Upper lobe of left lung (tissue), 6 donors: ENCODE results near the gene CPM. TPM values are rescaled to one million over a fixed set of nuclear protein-coding genes. Genes with fewer than 3 reads are reported as not detected.
"Not testable (repeated sequence)": the region's sequence is repeated elsewhere in the genome, so short reads cannot be mapped to it uniquely, and the experiment has no call there.

Experiments
- ATAC-seq, 2 donors: fragments of 200-7000 bp; cut with Tn5 transposase; one replicate each; pipeline ENCODE4 v1.9.1; 2022; ENCODE audit warnings: mild to moderate bottlenecking in 2 of 2, moderate library complexity in 2 of 2; ENCODE audit not compliant: low FRiP score in 2 of 2
- DNase-seq, 2 donors: peaks; one replicate each; pipeline ENCODE4 v3.0.0-alpha.2; 2019 to 2020
- H3K27ac ChIP-seq, 4 donors: fragments of 200-600 bp; sonication (generic); one replicate each; pipeline ENCODE4 v1.5.1; 2016 to 2019
- H3K27me3 ChIP-seq, 4 donors: fragments of 200-600 bp; sonication (generic); one replicate each; pipeline ENCODE4 v1.5.1; 2017 to 2019
- H3K36me3 ChIP-seq, 4 donors: fragments of 200-600 bp; sonication (generic); one replicate each; pipeline ENCODE4 v1.5.1; 2016 to 2019
- H3K4me1 ChIP-seq, 4 donors: fragments of 200-600 bp; sonication (generic); one replicate each; pipeline ENCODE4 v1.5.1; 2018 to 2019
- H3K4me3 ChIP-seq, 4 donors: fragments of 200-600 bp; sonication (generic); one replicate each; pipeline ENCODE4 v1.5.1; 2017 to 2019; ENCODE audit warnings: mild to moderate bottlenecking in 2 of 4, moderate library complexity in 1 of 4
- H3K9me3 ChIP-seq, 4 donors: fragments of 200-600 bp; sonication (generic); one replicate each; pipeline ENCODE4 v1.5.1; 2018 to 2019
- CTCF ChIP-seq, 6 experiments: fragments of 450-650 bp in 4 of 6; fragments of 200-600 bp in 2 of 6; sonication (generic) in 2 of 6; IDR thresholded peaks; one replicate each; pipeline ENCODE4 v1.5.1; 2016 to 2019; ENCODE audit warnings: antibody characterized with exemption in 6 of 6
- EP300 ChIP-seq, 4 donors: sonication (generic); formaldehyde crosslinking; IDR thresholded peaks; one replicate each; pipeline ENCODE4 v1.5.1; 2017; ENCODE audit warnings: antibody characterized with exemption in 4 of 4, control low read depth in 2 of 4
- POLR2A ChIP-seq, 4 donors: fragments of 450-650 bp; IDR thresholded peaks; one replicate each; pipeline ENCODE4 v1.5.1; 2016 to 2017; ENCODE audit warnings: antibody characterized with exemption in 4 of 4, mild to moderate bottlenecking in 2 of 4
- POLR2AphosphoS5 ChIP-seq, 2 donors: sonication (generic); formaldehyde crosslinking; IDR thresholded peaks; one replicate each; pipeline ENCODE4 v1.5.1; 2017; ENCODE audit warnings: antibody characterized with exemption in 2 of 2
- WGBS, 2 donors: methylation state at CpG; one replicate each; pipeline ENCODE4 v1.1.5; 2017 to 2018; 5-methylcytosine and 5-hydroxymethylcytosine counted together
- total RNA-seq, 6 donors: library from RNA; depleted of rRNA in 4 of 6; stranded (reverse); fragments of >200 nt in 4 of 6; gene quantifications; one replicate each; pipeline versions ENCODE4 v1.1.0 to v1.2.1, GENCODE V29; 2016 to 2021
- donor health status: DM: no; HTN: no; CAD: no; lungs with moderate emphysema.
- donor health status: DM: no; HTN: yes; CAD: no; lungs with severe emphysema.

CPM gene
- total RNA-seq, 6 donors from 2014 or later: 143 to 393 (median 303) TPM

DNA sequence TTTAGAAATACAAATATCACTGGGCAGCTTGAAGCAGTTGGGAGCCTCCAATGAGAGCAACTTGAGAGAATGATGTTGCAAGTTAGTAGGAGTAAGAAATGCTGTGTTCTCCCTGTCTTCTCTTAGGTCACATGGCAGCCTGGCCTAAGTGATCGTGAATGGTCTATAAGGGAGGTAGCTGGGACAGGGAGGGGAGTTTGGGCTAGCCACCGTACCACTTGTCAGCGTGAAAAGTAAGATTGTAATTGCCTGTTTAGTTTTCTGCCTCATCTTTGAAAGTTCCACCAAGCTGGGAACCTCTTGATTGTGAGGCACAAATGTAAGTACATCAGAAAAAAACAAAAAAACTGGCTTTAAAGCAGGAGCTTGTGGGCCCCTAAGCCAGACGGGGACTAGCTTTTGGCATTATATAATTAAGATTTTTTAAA lies 88.6 kb downstream of the CPM start:
- Histone ChIP-seq H3K36me3 (peaks cover 13 to 42% (median 25%) of the 10 kb centered on the region in 4 donors), H3K4me1 (peaks cover 0 to 8% (median 0%) of the 10 kb centered on the region in 4 donors), H3K9me3 (no peaks in the 10 kb centered on the region), H3K27ac (peak overlapping the region in 1 of 4 donors; percentile 28), H3K4me3 (no peak overlapping the region), H3K27me3 (no peaks in the 10 kb centered on the region)
- TF ChIP-seq POLR2AphosphoS5 (IDR thresholded peaks at IDR 0.05): no peak
- no peak for TF ChIP-seq EP300 (IDR thresholded peaks at IDR 0.05)
- no peak for TF ChIP-seq POLR2A (IDR thresholded peaks at IDR 0.05)
- no peak for TF ChIP-seq CTCF (IDR thresholded peaks at IDR 0.05)
- peak in 1 of 2 donors; percentile 80 for ATAC-seq
- DNase-seq: peak in 1 of 2 donors; percentile 46
- 63 to 87% methylated on average over 4 of the region's 4 CpGs for WGBS, 2 donors

- H3K36me3 ChIP-seq: peaks cover 17 to 55% (median 32%) of the 10 kb centered on the region in 4 donors
- TF ChIP-seq CTCF (IDR thresholded peaks at IDR 0.05): no peak
- TF ChIP-seq POLR2A (IDR thresholded peaks at IDR 0.05): no peak
- TF ChIP-seq POLR2AphosphoS5 (IDR thresholded peaks at IDR 0.05): no peak
- TF ChIP-seq EP300 (IDR thresholded peaks at IDR 0.05): no peak
- DNase-seq: no peak
- WGBS, 2 donors: 63 to 71% methylated on average over 2 of the region's 2 CpGs
- ATAC-seq: no peak
- no peak overlapping the region for H3K4me3 ChIP-seq
- no peak overlapping the region for H3K27ac ChIP-seq
- H3K9me3 ChIP-seq: no peaks in the 10 kb centered on the region
- peaks cover 0 to 8% (median 0%) of the 10 kb centered on the region in 4 donors for H3K4me1 ChIP-seq
- no peaks in the 10 kb centered on the region for H3K27me3 ChIP-seq
These were observed 90.0 kb downstream of the CPM start for GRCh38 chr12:68842784-68843567.

GRCh38 chr12:68842123-68842522 lies 90.8 kb downstream of the CPM start:
- peaks cover 26 to 64% (median 39%) of the 10 kb centered on the region in 4 donors for H3K36me3 ChIP-seq
- peaks cover 0 to 8% (median 0%) of the 10 kb centered on the region in 4 donors for H3K4me1 ChIP-seq
- H3K27ac ChIP-seq: no peak overlapping the region
- WGBS, 2 donors: 92 to 94% methylated on average over 3 of the region's 3 CpGs
- ATAC-seq (no peak), DNase-seq (no peak)
- no peaks in the 10 kb centered on the region for H3K27me3 ChIP-seq
- TF ChIP-seq CTCF (IDR thresholded peaks at IDR 0.05) (no peak), POLR2A (IDR thresholded peaks at IDR 0.05) (no peak), EP300 (IDR thresholded peaks at IDR 0.05) (no peak), POLR2AphosphoS5 (IDR thresholded peaks at IDR 0.05) (no peak)
- no peaks in the 10 kb centered on the region for H3K9me3 ChIP-seq
- no peak overlapping the region for H3K4me3 ChIP-seq

DNA sequence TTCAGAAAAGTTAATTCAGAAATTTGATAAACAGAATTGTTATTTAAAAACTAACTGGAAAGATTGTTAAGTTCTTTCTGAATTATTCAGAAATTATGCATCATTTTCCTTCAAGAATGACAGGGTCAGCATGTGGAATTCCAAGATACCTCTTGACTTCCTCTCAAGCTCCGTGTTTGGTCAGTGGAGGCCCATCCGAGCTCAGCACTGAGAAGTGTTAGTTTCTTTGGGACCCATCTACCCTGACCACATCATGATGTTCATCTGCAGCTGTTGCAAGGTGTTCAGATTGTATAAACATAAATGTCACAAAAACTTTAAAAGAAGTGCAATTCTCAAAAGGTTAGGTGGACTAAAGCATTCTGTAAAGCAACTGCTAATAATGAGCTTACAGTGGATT lies 91.3 kb downstream of the CPM start:
- Histone ChIP-seq H3K27ac (no peak overlapping the region), H3K4me1 (peaks cover 0 to 8% (median 0%) of the 10 kb centered on the region in 4 donors), H3K9me3 (no peaks in the 10 kb centered on the region), H3K4me3 (no peak overlapping the region), H3K36me3 (peaks cover 28 to 68% (median 43%) of the 10 kb centered on the region in 4 donors), H3K27me3 (no peaks in the 10 kb centered on the region)
- 69 to 80% methylated on average over 2 of the region's 2 CpGs for WGBS, 2 donors
- DNase-seq (no peak), ATAC-seq (no peak)
- TF ChIP-seq EP300 (IDR thresholded peaks at IDR 0.05) (no peak), POLR2AphosphoS5 (IDR thresholded peaks at IDR 0.05) (no peak), POLR2A (IDR thresholded peaks at IDR 0.05) (no peak), CTCF (IDR thresholded peaks at IDR 0.05) (no peak)

DNA sequence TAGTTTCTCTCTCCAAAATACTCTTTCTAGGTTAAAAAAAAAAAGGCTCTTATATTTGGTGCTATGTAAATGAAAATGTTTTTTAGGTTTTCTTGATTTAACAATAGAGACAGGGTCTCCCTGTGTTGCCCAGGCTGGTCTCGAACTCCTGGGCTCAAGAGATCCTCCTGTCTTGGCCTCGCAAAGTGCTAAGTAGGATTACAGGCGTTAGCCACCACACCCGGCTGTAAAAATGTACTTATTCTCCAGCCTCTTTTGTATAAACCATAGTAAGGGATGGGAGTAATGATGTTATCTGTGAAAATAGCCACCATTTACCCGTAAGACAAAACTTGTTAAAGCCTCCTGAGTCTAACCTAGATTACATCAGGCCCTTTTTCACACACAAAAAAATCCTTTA lies 91.8 kb downstream of the CPM start:
- peaks cover 28 to 73% (median 44%) of the 10 kb centered on the region in 4 donors for H3K36me3 ChIP-seq
- not testable (repeated sequence) for H3K4me1 ChIP-seq, DNase-seq, H3K4me3 ChIP-seq, H3K9me3 ChIP-seq, H3K27me3 ChIP-seq, ATAC-seq, H3K27ac ChIP-seq
- WGBS, 2 donors: 94 to 95% methylated on average over 5 of the region's 5 CpGs
